ENCODE measurements around the gene TTLL11.

GRCh38 chr9:122134822-122135528 lies 41.9 kb upstream of the TTLL11 start:
- no peak for TF ChIP-seq POLR2A (IDR thresholded peaks at IDR 0.05; ENCODE audit: low read length)
- TF ChIP-seq GATA1 (IDR thresholded peaks at IDR 0.05; ENCODE audit: low read depth, low read length) = no peak
